Body of pancreas (tissue), 4 donors: Measurements from ENCODE around the gene IGFALS.

Source experiments
- CTCF ChIP-seq, 7 experiments: fragments of 450-650 bp in 4 of 7; fragments of 200-600 bp in 3 of 7; sonication (generic) in 3 of 7; IDR thresholded peaks; one replicate each; pipeline ENCODE4 v1.5.1; 2016 to 2019; ENCODE audit warnings: antibody characterized with exemption in 7 of 7
- POLR2A ChIP-seq, 3 donors: fragments of 450-650 bp; IDR thresholded peaks; one replicate each; pipeline ENCODE4 v1.6.1; 2016; ENCODE audit warnings: antibody characterized with exemption in 3 of 3, mild to moderate bottlenecking in 2 of 3

- TF ChIP-seq POLR2A (IDR thresholded peaks at IDR 0.05) (no peak), CTCF (IDR thresholded peaks at IDR 0.05) (no peak)
Observed at GRCh38 chr16:1743376-1744337, 49.8 kb downstream of the IGFALS start.
